Muscle layer of duodenum (tissue), 2 donors: ENCODE data around the gene CEP76.
"Not testable (repeated sequence)": the region's sequence is repeated elsewhere in the genome, so short reads cannot be mapped to it uniquely, and the experiment has no call there.

Experiments used
- H3K27ac ChIP-seq: one replicate; pipeline ENCODE4 v1.7.0; 2013; ENCODE audit warnings: mild to moderate bottlenecking, low read length
- H3K27me3 ChIP-seq: one replicate; pipeline ENCODE4 v1.7.0; 2013; ENCODE audit warnings: low read depth, mild to moderate bottlenecking, control low read depth, low read length
- H3K36me3 ChIP-seq, 2 donors: one replicate each; pipeline ENCODE4 v1.7.0; 2013; ENCODE audit warnings: low read length in 2 of 2, control low read depth in 1 of 2, mild to moderate bottlenecking in 1 of 2; ENCODE audit not compliant: insufficient read depth in 2 of 2, control insufficient read depth in 1 of 2
- H3K4me1 ChIP-seq, 2 donors: one replicate each; pipeline ENCODE4 v1.7.0; 2013; ENCODE audit warnings: low read length in 2 of 2, mild to moderate bottlenecking in 2 of 2, control low read depth in 1 of 2, moderate library complexity in 1 of 2; ENCODE audit not compliant: insufficient read depth in 2 of 2, control insufficient read depth in 1 of 2
- H3K4me3 ChIP-seq, 2 donors: one replicate each; pipeline ENCODE4 v1.7.0; 2013; ENCODE audit warnings: low read length in 2 of 2, low read depth in 1 of 2, mild to moderate bottlenecking in 1 of 2
- H3K9me3 ChIP-seq, 2 donors: one replicate each; pipeline ENCODE4 v1.7.0; 2013; ENCODE audit warnings: low read length in 2 of 2, control low read depth in 1 of 2, mild to moderate bottlenecking in 1 of 2; ENCODE audit not compliant: control insufficient read depth in 1 of 2
- donor health status: healthy.

CEP76 gene

DNA sequence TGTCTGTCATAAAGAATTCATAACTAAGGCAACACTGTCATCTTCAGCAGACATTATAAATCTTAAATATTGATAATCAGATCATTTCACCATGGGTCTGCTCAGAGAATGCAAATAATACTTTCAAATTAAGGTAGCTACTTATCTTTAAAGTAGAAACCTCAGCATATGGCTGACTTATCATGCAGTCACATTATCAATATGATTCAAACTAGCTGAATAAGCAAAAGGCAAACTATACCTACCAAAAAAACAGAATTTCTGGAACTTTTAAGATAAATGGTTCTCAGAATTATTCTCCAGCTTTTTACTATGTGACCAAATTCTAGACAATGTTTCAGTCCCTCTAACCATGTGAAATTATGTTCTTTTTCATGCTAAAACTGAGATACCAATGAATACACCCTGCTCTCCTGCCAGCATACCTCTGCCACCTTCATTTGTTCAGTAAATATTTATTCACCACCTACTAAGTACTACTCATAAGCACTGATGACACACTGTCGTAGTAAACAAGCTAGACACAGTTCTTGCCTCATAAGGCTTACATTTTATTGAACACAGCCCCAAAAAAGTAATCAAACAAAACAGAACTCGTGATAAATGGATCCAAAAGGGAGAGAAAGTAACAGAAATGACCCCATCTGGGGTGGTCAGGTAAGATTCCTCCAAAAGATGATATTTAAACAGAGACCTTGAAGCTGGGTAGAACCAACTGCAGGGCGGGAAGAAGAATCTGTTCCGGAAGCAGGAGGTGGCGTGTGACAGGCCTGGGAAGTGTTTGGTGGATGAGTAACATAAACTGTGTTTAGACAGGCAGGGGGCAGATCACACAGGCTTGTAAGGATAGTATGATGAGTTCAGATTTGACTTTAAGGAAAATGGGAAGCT is 62.3 kb downstream of the CEP76 start:
- H3K4me3 ChIP-seq = no peak overlapping the region
- peaks cover 2 to 4% of the 10 kb centered on the region in 2 donors for H3K4me1 ChIP-seq
- H3K27ac ChIP-seq = no peak overlapping the region
- no peaks in the 10 kb centered on the region for H3K36me3 ChIP-seq
- H3K27me3 ChIP-seq = no peaks in the 10 kb centered on the region
- no peaks in the 10 kb centered on the region for H3K9me3 ChIP-seq

DNA sequence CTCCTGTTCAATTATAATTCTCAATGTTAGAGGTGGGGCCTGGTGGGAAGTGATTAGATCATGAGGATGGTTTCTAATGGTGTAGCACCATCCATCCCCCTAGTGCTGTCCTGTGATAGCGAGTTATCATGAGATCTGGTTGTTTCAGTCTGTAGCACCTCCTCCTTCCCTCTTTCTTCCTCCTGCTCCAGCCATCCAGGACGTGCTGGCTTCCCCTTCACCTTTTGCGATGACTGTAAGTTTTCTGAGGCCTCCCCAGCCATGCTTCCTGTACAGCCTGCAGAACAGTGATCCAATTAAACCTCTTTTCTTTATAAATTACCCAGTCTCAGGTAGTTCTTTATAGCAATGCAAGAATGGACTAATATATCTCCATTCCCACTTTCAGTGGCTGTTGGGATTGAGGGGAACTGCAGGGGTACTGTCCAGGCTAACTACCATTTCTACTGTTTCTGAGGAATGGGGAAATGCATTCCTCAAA is 63.8 kb downstream of the CEP76 start:
- Histone ChIP-seq H3K36me3 (no peaks in the 10 kb centered on the region), H3K4me3 (no peak overlapping the region), H3K9me3 (no peaks in the 10 kb centered on the region), H3K4me1 (no peaks in the 10 kb centered on the region), H3K27me3 (no peaks in the 10 kb centered on the region), H3K27ac (no peak overlapping the region)

GRCh38 chr18:12637901-12638643 is 64.5 kb downstream of the CEP76 start:
- Histone ChIP-seq H3K4me3 (no peak overlapping the region), H3K36me3 (no peaks in the 10 kb centered on the region), H3K27me3 (no peaks in the 10 kb centered on the region), H3K9me3 (no peaks in the 10 kb centered on the region), H3K27ac (no peak overlapping the region), H3K4me1 (no peaks in the 10 kb centered on the region)

- H3K36me3 ChIP-seq = no peaks in the 10 kb centered on the region
- H3K4me1 ChIP-seq = no peaks in the 10 kb centered on the region
- no peaks in the 10 kb centered on the region for H3K9me3 ChIP-seq
- no peak overlapping the region for H3K4me3 ChIP-seq
- no peaks in the 10 kb centered on the region for H3K27me3 ChIP-seq
- H3K27ac ChIP-seq = no peak overlapping the region
Measured at GRCh38 chr18:12637393-12637792, 65.1 kb downstream of the CEP76 start.

- Histone ChIP-seq H3K27ac (no peak overlapping the region), H3K36me3 (no peaks in the 10 kb centered on the region), H3K4me1 (no peaks in the 10 kb centered on the region), H3K27me3 (no peaks in the 10 kb centered on the region), H3K9me3 (no peaks in the 10 kb centered on the region), H3K4me3 (no peak overlapping the region)
Measured at GRCh38 chr18:12631831-12632477, 70.6 kb downstream of the CEP76 start.

DNA sequence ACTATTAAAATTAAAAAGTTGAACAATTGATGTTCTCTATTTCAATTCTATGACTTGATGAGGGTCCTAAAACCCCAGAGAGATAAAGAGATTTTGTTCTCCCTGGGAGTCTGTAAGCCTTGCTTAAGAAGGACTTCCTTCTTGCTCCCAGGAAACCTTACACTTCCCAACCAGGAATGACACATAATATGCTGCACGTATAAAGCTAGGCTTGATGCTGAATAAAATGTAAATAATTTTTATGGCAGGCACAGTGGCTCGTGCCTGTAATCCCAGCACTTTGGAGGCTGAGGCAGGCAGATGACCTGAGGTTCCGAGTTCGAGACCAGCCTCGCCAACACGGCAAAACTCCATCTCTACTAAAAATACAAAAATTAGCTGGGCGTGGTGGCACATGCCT is 72.4 kb downstream of the CEP76 start:
- no peaks in the 10 kb centered on the region for H3K9me3 ChIP-seq
- no peak overlapping the region for H3K4me3 ChIP-seq
- H3K27ac ChIP-seq = no peak overlapping the region
- H3K27me3 ChIP-seq = no peaks in the 10 kb centered on the region
- H3K36me3 ChIP-seq = no peaks in the 10 kb centered on the region
- no peaks in the 10 kb centered on the region for H3K4me1 ChIP-seq

- Histone ChIP-seq H3K9me3 (no peaks in the 10 kb centered on the region), H3K27ac (no peak overlapping the region), H3K36me3 (no peaks in the 10 kb centered on the region), H3K27me3 (no peaks in the 10 kb centered on the region), H3K4me3 (no peak overlapping the region), H3K4me1 (no peaks in the 10 kb centered on the region)
Measured at GRCh38 chr18:12628706-12629702, 73.5 kb downstream of the CEP76 start.

DNA sequence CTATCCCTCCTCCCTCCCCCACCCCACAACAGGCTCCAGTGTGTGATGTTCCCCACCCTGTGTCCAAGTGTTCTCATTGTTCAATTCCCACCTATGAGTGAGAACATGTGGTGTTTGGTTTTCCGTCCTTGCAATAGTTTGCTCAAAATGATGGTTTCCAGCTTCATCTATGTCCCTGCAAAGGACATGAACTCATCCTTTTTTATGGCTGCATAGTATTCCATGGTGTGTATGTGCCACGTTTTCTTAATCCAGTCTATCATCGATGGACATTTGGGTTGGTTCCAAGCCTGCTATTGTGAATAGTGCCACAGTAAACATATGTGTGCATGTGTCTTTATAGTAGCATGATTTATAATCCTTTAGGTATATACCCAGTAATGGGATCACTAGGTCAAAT is 75.3 kb downstream of the CEP76 start:
- not testable (repeated sequence) for H3K27me3 ChIP-seq, H3K4me1 ChIP-seq, H3K27ac ChIP-seq, H3K9me3 ChIP-seq, H3K36me3 ChIP-seq, H3K4me3 ChIP-seq

DNA sequence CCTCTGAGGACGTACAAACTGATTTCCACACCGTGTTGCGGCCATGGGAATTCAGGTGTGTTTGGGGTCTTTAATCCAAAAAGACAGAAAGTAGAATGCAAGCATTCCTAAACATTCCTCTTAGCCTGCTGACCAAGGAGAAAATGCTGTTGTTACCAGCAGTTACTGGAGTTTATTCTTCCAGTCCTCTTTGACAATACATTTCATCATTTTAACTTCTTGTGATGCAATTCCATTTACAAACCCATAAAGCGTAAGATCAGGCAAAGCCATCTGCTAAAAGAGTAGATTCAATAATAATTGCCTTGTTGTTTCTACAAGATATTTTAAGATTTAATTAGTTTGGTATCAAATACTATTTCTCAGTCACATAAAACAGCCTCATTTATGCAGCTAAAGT is 77.3 kb downstream of the CEP76 start:
- H3K27me3 ChIP-seq = no peaks in the 10 kb centered on the region
- H3K4me3 ChIP-seq = no peak overlapping the region
- H3K4me1 ChIP-seq = no peaks in the 10 kb centered on the region
- no peaks in the 10 kb centered on the region for H3K9me3 ChIP-seq
- no peak overlapping the region for H3K27ac ChIP-seq
- no peaks in the 10 kb centered on the region for H3K36me3 ChIP-seq
